IMR-90 (cell line): ENCODE data around the gene GNB5. TPM values are rescaled to one million over a fixed set of nuclear protein-coding genes. Genes with fewer than 3 reads are reported as not detected.
"Not testable (repeated sequence)": the region's sequence is repeated elsewhere in the genome, so short reads cannot be mapped to it uniquely, and the experiment has no call there.

Source experiments
- ATAC-seq: fragments of 200-7000 bp; cut with Tn5 transposase; 2 replicates; pipeline ENCODE4 v1.9.1; 2020; ENCODE audit warnings: low read depth, mild to moderate bottlenecking, moderate library complexity
- BruUV-seq: library from RNA; stranded (reverse); fragments of 400-500 nt; replicated peaks from 2 replicates; lab custom pipeline; 2021; lab: Mats Ljungman, UMichigan
- CTCF ChIA-PET: fragments of 300-600 bp; formaldehyde crosslinking; extraction: SDS; loops from one replicate; lab custom pipeline; 2021; ENCODE audit warnings: antibody characterized with exemption; lab: Yijun Ruan, JAX
- POLR2A ChIA-PET: fragments of 300-600 bp; sonication (Branson Sonifier 250); formaldehyde crosslinking; loops from one replicate; lab custom pipeline; 2022; ENCODE audit warnings: antibody characterized with exemption; ENCODE audit not compliant: unreplicated experiment; lab: Charles Lee
- DNase-seq: peaks from one replicate; pipeline ENCODE4 v3.0.0; 2013
- H2AFZ ChIP-seq: replicated peaks from 2 replicates; pipeline ENCODE3; 2013; ENCODE audit warnings: low read length, mild to moderate bottlenecking; ENCODE audit not compliant: poor library complexity
- H2AK5ac ChIP-seq: 2 replicates; pipeline ENCODE4 v1.6.1; 2013; ENCODE audit warnings: low read depth, low read length, inconsistent platforms
- H2AK9ac ChIP-seq: replicated peaks from 2 replicates; pipeline ENCODE3; 2013; ENCODE audit warnings: mild to moderate bottlenecking, low read depth, low read length, moderate library complexity; ENCODE audit not compliant: poor library complexity
- H2BK120ac ChIP-seq: 2 replicates; pipeline ENCODE4 v1.6.1; 2013; ENCODE audit warnings: low read depth, low read length, inconsistent platforms
- H2BK15ac ChIP-seq: 3 replicates; pipeline ENCODE4 v1.6.1; 2013; ENCODE audit warnings: low read depth, low read length, inconsistent platforms
- H2BK20ac ChIP-seq: 2 replicates; pipeline ENCODE4 v1.6.1; 2013; ENCODE audit warnings: low read depth, mild to moderate bottlenecking, inconsistent platforms, low read length, moderate library complexity
- H2BK5ac ChIP-seq: 2 replicates; pipeline ENCODE4 v1.6.1; 2013; ENCODE audit warnings: mild to moderate bottlenecking, low read depth, low read length, inconsistent platforms; ENCODE audit not compliant: poor library complexity, severe bottlenecking
- H3K14ac ChIP-seq: replicated peaks from 2 replicates; pipeline ENCODE4 v1.6.1; 2013; ENCODE audit warnings: low read depth, low read length, inconsistent platforms
- H3K18ac ChIP-seq: 2 replicates; pipeline ENCODE4 v1.6.1; 2013; ENCODE audit warnings: low read depth, low read length, control low read depth
- H3K23ac ChIP-seq: 2 replicates; pipeline ENCODE4 v1.6.1; 2013; ENCODE audit warnings: low read depth, low read length, inconsistent platforms
- H3K27ac ChIP-seq: 2 replicates; pipeline ENCODE4 v1.5.1; 2013; ENCODE audit warnings: mild to moderate bottlenecking, control low read depth, low read length; ENCODE audit not compliant: insufficient read depth
- H3K27me3 ChIP-seq: 2 replicates; pipeline ENCODE4 v1.6.1; 2013; ENCODE audit warnings: low read length; ENCODE audit not compliant: control insufficient read depth, insufficient read depth
- H3K36me3 ChIP-seq: 2 replicates; pipeline ENCODE4 v1.6.1; 2013; ENCODE audit warnings: low read length, mixed read lengths; ENCODE audit not compliant: control insufficient read depth, insufficient read depth
- H3K4ac ChIP-seq: 2 replicates; pipeline ENCODE4 v1.6.1; 2013; ENCODE audit warnings: low read depth, low read length, inconsistent platforms
- H3K4me1 ChIP-seq: 2 replicates; pipeline ENCODE4 v1.6.1; 2013; ENCODE audit warnings: low read length, mixed read lengths; ENCODE audit not compliant: control insufficient read depth, insufficient read depth
- H3K4me2 ChIP-seq: 2 replicates; pipeline ENCODE4 v1.6.1; 2013; ENCODE audit warnings: low read depth, mild to moderate bottlenecking, control low read depth, low read length, moderate library complexity
- H3K4me3 ChIP-seq: 2 replicates; pipeline ENCODE4 v1.5.1; 2013; ENCODE audit warnings: low read depth, mild to moderate bottlenecking, control low read depth, low read length, moderate library complexity; ENCODE audit not compliant: insufficient read depth
- H3K56ac ChIP-seq: 2 replicates; pipeline ENCODE4 v1.6.1; 2013; ENCODE audit warnings: low read length, inconsistent platforms; ENCODE audit not compliant: insufficient read depth; ENCODE audit errors: extremely low read depth
- H3K79me1 ChIP-seq, 2 experiments: 2 replicates each; pipeline ENCODE4 v1.6.1; 2013; ENCODE audit warnings: low read length in 2 of 2, inconsistent platforms in 1 of 2, low read depth in 1 of 2
- H3K9ac ChIP-seq: 2 replicates; pipeline ENCODE4 v1.6.1; 2013; ENCODE audit warnings: low read depth, low read length, control low read depth
- H3K9me1 ChIP-seq: 2 replicates; pipeline ENCODE4 v1.6.1; 2013; ENCODE audit warnings: low read length, inconsistent platforms; ENCODE audit not compliant: insufficient read depth
- H3K9me3 ChIP-seq: 2 replicates; pipeline ENCODE4 v1.6.1; 2013; ENCODE audit warnings: low read length; ENCODE audit not compliant: control insufficient read depth, insufficient read depth
- H4K20me1 ChIP-seq: 2 replicates; pipeline ENCODE4 v1.6.1; 2013; ENCODE audit warnings: low read length, inconsistent platforms; ENCODE audit not compliant: insufficient read depth
- H4K5ac ChIP-seq: 2 replicates; pipeline ENCODE4 v1.6.1; 2013; ENCODE audit warnings: mild to moderate bottlenecking, low read depth, low read length, control low read depth
- H4K8ac ChIP-seq, 2 experiments: 2 replicates each; pipeline ENCODE4 v1.6.1; 2013; ENCODE audit warnings: low read depth in 2 of 2, low read length in 2 of 2, control low read depth in 1 of 2, inconsistent platforms in 1 of 2
- H4K91ac ChIP-seq: 2 replicates; pipeline ENCODE4 v1.6.1; 2013; ENCODE audit warnings: low read depth, low read length, inconsistent platforms; ENCODE audit not compliant: insufficient read depth
- BHLHE40 ChIP-seq: fragments of 150-350 bp; IDR thresholded peaks from 2 replicates; pipeline ENCODE4 v1.6.1; 2016; ENCODE audit warnings: mild to moderate bottlenecking, low read depth, low read length
- CHD1 ChIP-seq: IDR thresholded peaks from 2 replicates; pipeline ENCODE4 v1.6.1; 2012; ENCODE audit warnings: low read depth, low read length, improper control_type of control experiment
- MXI1 ChIP-seq: IDR thresholded peaks from 2 replicates; pipeline ENCODE4 v1.6.1; 2012; ENCODE audit warnings: low read depth, mild to moderate bottlenecking, low read length, moderate library complexity, borderline replicate concordance
- NFE2L2 ChIP-seq: fragments of 150-350 bp; IDR thresholded peaks from 2 replicates; pipeline ENCODE4 v1.6.1; 2016; ENCODE audit warnings: low read depth, mild to moderate bottlenecking, low read length
- POLR2A ChIP-seq: IDR thresholded peaks from 2 replicates; pipeline ENCODE4 v1.6.1; 2012; ENCODE audit warnings: mild to moderate bottlenecking, low read depth, low read length
- RCOR1 ChIP-seq: IDR thresholded peaks from 2 replicates; pipeline ENCODE4 v1.6.1; 2012; ENCODE audit warnings: mild to moderate bottlenecking, low read length, improper control_type of control experiment; ENCODE audit not compliant: insufficient replicate concordance
- WGBS, 2 experiments: methylation state at CpG; one replicate each; pipeline versions ENCODE4 v1.1.5 to v1.1.7; 2013; ENCODE audit warnings: missing lambda C conversion rate in 2 of 2; ENCODE audit not compliant: insufficient read length in 1 of 2; ENCODE audit errors: extremely low coverage in 2 of 2; 5-methylcytosine and 5-hydroxymethylcytosine counted together
- dilution Hi-C: fragments of 300-500 bp; cut with HindIII; formaldehyde crosslinking; loops from one replicate; pipeline ENCODE4 v1.14.3; 2018; ENCODE audit warnings: low sequenced_read_pairs; ENCODE audit not compliant: unreplicated experiment
- in situ Hi-C: fragments of 300-500 bp; cut with MboI; formaldehyde crosslinking; loops from 3 replicates; pipeline ENCODE4 v1.14.3; 2019; ENCODE audit warnings: low sequenced_read_pairs, inconsistent platforms, mixed read lengths
- intact Hi-C: fragments of 100-400 bp; cut with micrococcal nuclease; formaldehyde crosslinking; loops from 2 replicates; pipeline ENCODE4 v1.10.0; 2022
- polyA plus RNA-seq, 3 experiments: library from polyadenylated mRNA; depleted of rRNA; stranded (reverse); fragments of >200 nt; gene quantifications; 2 replicates each; pipeline ENCODE4 v1.2.3, GENCODE V29; 2012; ENCODE audit warnings: low replicate concordance in 1 of 3
- total RNA-seq: library from RNA; depleted of rRNA; stranded (reverse); fragments of >200 nt; gene quantifications from 2 replicates; pipeline ENCODE4 v1.2.3, GENCODE V29; 2012
- TF ChIP-seq, protein P1 (sequence below): fragments of 150-350 bp; IDR thresholded peaks from 2 replicates; pipeline ENCODE4 v1.6.1; 2016; ENCODE audit warnings: low read depth, mild to moderate bottlenecking, low read length, moderate library complexity, borderline replicate concordance

The GNB5 gene
- total and polyA plus RNA-seq, 2 of the 4 experiments (the other 2 are of a cell fraction), result 27.7 to 33.2 TPM

GRCh38 chr15:52171386-52171785 lies 19.8 kb downstream of the GNB5 start:
- Histone ChIP-seq H2AK5ac (no peak overlapping the region), H4K5ac (no peak overlapping the region), H3K9me3 (no peaks in the 10 kb centered on the region), H4K8ac (no peak overlapping the region), H3K4ac (no peak overlapping the region), H3K27ac (no peak overlapping the region), H2BK5ac (no peak overlapping the region), H2AFZ (no peak overlapping the region), H3K18ac (no peak overlapping the region), H3K14ac (no peak overlapping the region), H2AK9ac (no peak overlapping the region), H3K9ac (no peak overlapping the region), H3K9me1 (no peaks in the 10 kb centered on the region; the same call in 1 of the 2 replicates), H4K91ac (no peak overlapping the region), H4K20me1 (no peaks in the 10 kb centered on the region), H2BK20ac (no peak overlapping the region), H3K27me3 (no peaks in the 10 kb centered on the region), H3K56ac (no peak overlapping the region), H3K79me1 (peaks cover 5 to 24% of the 10 kb centered on the region in 2 experiments; a peak in 3 of 4 replicates), H3K23ac (no peak overlapping the region), H3K4me2 (no peak overlapping the region; the same call in 1 of the 2 replicates), H3K4me1 (no peaks in the 10 kb centered on the region), H3K36me3 (no peaks in the 10 kb centered on the region), H2BK120ac (no peak overlapping the region), H3K4me3 (no peak overlapping the region), H2BK15ac (no peak overlapping the region)
- TF ChIP-seq, protein P1, sequence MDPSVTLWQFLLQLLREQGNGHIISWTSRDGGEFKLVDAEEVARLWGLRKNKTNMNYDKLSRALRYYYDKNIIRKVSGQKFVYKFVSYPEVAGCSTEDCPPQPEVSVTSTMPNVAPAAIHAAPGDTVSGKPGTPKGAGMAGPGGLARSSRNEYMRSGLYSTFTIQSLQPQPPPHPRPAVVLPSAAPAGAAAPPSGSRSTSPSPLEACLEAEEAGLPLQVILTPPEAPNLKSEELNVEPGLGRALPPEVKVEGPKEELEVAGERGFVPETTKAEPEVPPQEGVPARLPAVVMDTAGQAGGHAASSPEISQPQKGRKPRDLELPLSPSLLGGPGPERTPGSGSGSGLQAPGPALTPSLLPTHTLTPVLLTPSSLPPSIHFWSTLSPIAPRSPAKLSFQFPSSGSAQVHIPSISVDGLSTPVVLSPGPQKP, result no peak
- TF ChIP-seq CHD1 (no peak), POLR2A (no peak), RCOR1 (no peak), BHLHE40 (no peak), NFE2L2 (no peak), MXI1 (no peak)
- in situ Hi-C loops (no loop called here), intact Hi-C loops (no loop called here), dilution Hi-C loops (no loop called here)
- ATAC-seq (peak; percentile 64; the same call in 1 of the 2 replicates), DNase-seq (peak; percentile 24)
- POLR2A ChIA-PET, result interaction anchor here (0.6 kb wide), 1 partner anchor 74 kb away, joined by 3 read pairs; no protein-coding TSS in a partner anchor
- no TSS peak for BruUV-seq
- WGBS, 2 experiments, result 17% methylated on average over 3 of the region's 4 CpGs; no CpG with 5 or more reads in 1 of the 2 experiments
- CTCF ChIA-PET, result interaction anchor here (0.6 to 1.4 kb wide), 5 partner anchors 20 to 1389 kb away, joined by 3 to 5 read pairs (median 3); no protein-coding TSS in a partner anchor

- ChIA-PET CTCF (interaction anchor here (0.5 to 1.1 kb wide), 2 partner anchors 24 to 53 kb away, joined by 3 read pairs; no protein-coding TSS in a partner anchor), POLR2A (interaction anchor here (0.6 kb wide), 1 partner anchor 101 kb away, joined by 6 read pairs; no protein-coding TSS in a partner anchor)
- H3K27ac ChIP-seq, H3K56ac ChIP-seq, H2AK5ac ChIP-seq, H3K36me3 ChIP-seq, H4K5ac ChIP-seq, dilution Hi-C loops, H2BK120ac ChIP-seq, H3K18ac ChIP-seq, H3K9ac ChIP-seq, H3K9me3 ChIP-seq, H3K27me3 ChIP-seq, H4K8ac ChIP-seq, H3K4ac ChIP-seq, H2AFZ ChIP-seq, H3K23ac ChIP-seq, DNase-seq, H2AK9ac ChIP-seq, H2BK5ac ChIP-seq, H2BK15ac ChIP-seq, H3K4me2 ChIP-seq, BruUV-seq, in situ Hi-C loops, ATAC-seq, H3K4me3 ChIP-seq, H2BK20ac ChIP-seq, H3K9me1 ChIP-seq, H4K20me1 ChIP-seq, H3K4me1 ChIP-seq, intact Hi-C loops, H3K14ac ChIP-seq, H4K91ac ChIP-seq: not testable (repeated sequence)
- peaks cover 5 to 24% of the 10 kb centered on the region in 2 experiments; a peak in 3 of 4 replicates for H3K79me1 ChIP-seq
- no CpG with 5 or more reads among the region's 3 CpGs for WGBS, 2 experiments
These were observed 21.0 kb downstream of the GNB5 start for GRCh38 chr15:52170199-52170598.
